DOHH2 (cell line): ENCODE measurements around the gene FOXP4.

Source experiments
- H3F3A ChIP-seq: fragments of 200-600 bp; sonication (generic), shearing (Covaris generic); 2 replicates; pipeline ENCODE4 v1.6.0; 2016; ENCODE audit warnings: antibody characterized with exemption, mild to moderate bottlenecking; ENCODE audit not compliant: control insufficient read depth, insufficient read depth
- H3K27ac ChIP-seq: fragments of 200-600 bp; sonication (generic); 2 replicates; pipeline ENCODE4 v1.5.1; 2014; ENCODE audit warnings: low read depth, mild to moderate bottlenecking, low read length, moderate library complexity
- H3K27me3 ChIP-seq: fragments of 200-600 bp; sonication (generic); 2 replicates; pipeline ENCODE4 v1.6.1; 2014; ENCODE audit warnings: mild to moderate bottlenecking, low read length, mixed read lengths; ENCODE audit not compliant: control insufficient read depth
- H3K36me3 ChIP-seq: fragments of 200-600 bp; sonication (generic); 2 replicates; pipeline ENCODE4 v1.6.1; 2014; ENCODE audit warnings: mild to moderate bottlenecking, low read length, moderate library complexity, mixed read lengths; ENCODE audit not compliant: control insufficient read depth
- H3K4me1 ChIP-seq: fragments of 200-600 bp; sonication (generic); 2 replicates; pipeline ENCODE4 v1.6.1; 2014; ENCODE audit warnings: mild to moderate bottlenecking, low read length, mixed read lengths; ENCODE audit not compliant: control insufficient read depth
- H3K4me2 ChIP-seq: fragments of 200-600 bp; sonication (generic); 2 replicates; pipeline ENCODE4 v1.6.0; 2014; ENCODE audit warnings: mild to moderate bottlenecking, low read length, moderate library complexity
- H3K4me3 ChIP-seq: fragments of 200-600 bp; sonication (generic); 2 replicates; pipeline ENCODE4 v1.5.1; 2014; ENCODE audit warnings: mild to moderate bottlenecking, low read length, mixed read lengths
- H3K79me2 ChIP-seq: fragments of 200-600 bp; sonication (generic); 2 replicates; pipeline ENCODE4 v1.6.1; 2014; ENCODE audit warnings: mild to moderate bottlenecking, low read length, mixed read lengths; ENCODE audit not compliant: control insufficient read depth
- H3K9me2 ChIP-seq: fragments of 200-600 bp; sonication (generic); replicated peaks from 2 replicates; pipeline ENCODE4 v1.6.1; 2014; ENCODE audit warnings: mild to moderate bottlenecking, low read length, mixed read lengths; ENCODE audit not compliant: control insufficient read depth
- H3K9me3 ChIP-seq: fragments of 200-600 bp; sonication (generic); 2 replicates; pipeline ENCODE4 v1.6.1; 2014; ENCODE audit warnings: antibody characterized with exemption, low read length, mixed read lengths; ENCODE audit not compliant: control insufficient read depth, insufficient read depth
- H4K20me1 ChIP-seq: fragments of 200-600 bp; sonication (generic); 2 replicates; pipeline ENCODE4 v1.6.0; 2014; ENCODE audit warnings: low read depth, mild to moderate bottlenecking, antibody characterized with exemption, low read length, moderate library complexity; ENCODE audit not compliant: control insufficient read depth, insufficient read depth
- CTCF ChIP-seq: fragments of 200-600 bp; sonication (generic); IDR thresholded peaks from one replicate; pipeline ENCODE4 v1.5.1; 2014; ENCODE audit warnings: antibody characterized with exemption, mild to moderate bottlenecking, low read depth, low read length; ENCODE audit not compliant: poor library complexity, severe bottlenecking
- EZH2phosphoT487 ChIP-seq: fragments of 200-600 bp; sonication (generic); IDR thresholded peaks from 2 replicates; pipeline ENCODE4 v1.6.1; 2017; ENCODE audit warnings: borderline replicate concordance, mild to moderate bottlenecking, antibody characterized with exemption, low read length, moderate library complexity, mixed read lengths

FOXP4 gene

GRCh38 chr6:41651246-41651961 lies 105.2 kb downstream of the FOXP4 start:
- H3K9me3 ChIP-seq = no peaks in the 10 kb centered on the region
- no peaks in the 10 kb centered on the region for H3K9me2 ChIP-seq
- no peaks in the 10 kb centered on the region for H4K20me1 ChIP-seq
- no peak overlapping the region for H3K4me2 ChIP-seq
- TF ChIP-seq EZH2phosphoT487 (no peak), CTCF (no peak)
- no peaks in the 10 kb centered on the region for H3K4me1 ChIP-seq
- no peaks in the 10 kb centered on the region for H3K79me2 ChIP-seq
- no peak overlapping the region for H3K4me3 ChIP-seq
- no peak overlapping the region for H3K27ac ChIP-seq
- no peaks in the 10 kb centered on the region for H3F3A ChIP-seq
- peaks cover 9% of the 10 kb centered on the region; the same call in 1 of the 2 replicates for H3K27me3 ChIP-seq
- no peaks in the 10 kb centered on the region for H3K36me3 ChIP-seq
